ENCODE results near the gene CDKN2AIPNL.

CDKN2AIPNL gene

GRCh38 chr5:134420343-134420742 is 8.7 kb upstream of the CDKN2AIPNL start:
- no peaks in the 10 kb centered on the region for H3K27me3 ChIP-seq (ENCODE audit: control insufficient read depth, insufficient read depth, low read length)
- no peak overlapping the region for H3K4me3 ChIP-seq (ENCODE audit: low read length)
- H3K4me1 ChIP-seq (ENCODE audit: control insufficient read depth, insufficient read depth, low read length) = no peaks in the 10 kb centered on the region
- H3K9me3 ChIP-seq (replicated peaks; ENCODE audit: low read length) = no peaks in the 10 kb centered on the region
- H3K9ac ChIP-seq (ENCODE audit: low read depth, low read length) = no peak overlapping the region
- H3K36me3 ChIP-seq (ENCODE audit: insufficient read depth, low read length) = no peaks in the 10 kb centered on the region
- H3K4me2 ChIP-seq (ENCODE audit: low read length) = no peak overlapping the region

GRCh38 chr5:134418958-134419357 is 7.3 kb upstream of the CDKN2AIPNL start:
- Histone ChIP-seq H3K9me3 (replicated peaks; ENCODE audit: low read length) (no peaks in the 10 kb centered on the region), H3K9ac (ENCODE audit: low read depth, low read length) (no peak overlapping the region), H3K4me1 (ENCODE audit: control insufficient read depth, insufficient read depth, low read length) (no peaks in the 10 kb centered on the region), H3K36me3 (ENCODE audit: insufficient read depth, low read length) (no peaks in the 10 kb centered on the region), H3K27me3 (ENCODE audit: control insufficient read depth, insufficient read depth, low read length) (no peaks in the 10 kb centered on the region), H3K4me3 (ENCODE audit: low read length) (no peak overlapping the region), H3K4me2 (ENCODE audit: low read length) (no peak overlapping the region)

- no peak overlapping the region for H3K4me3 ChIP-seq (ENCODE audit: low read length)
- H3K9ac ChIP-seq (ENCODE audit: low read depth, low read length) = no peak overlapping the region
- no peak overlapping the region for H3K4me2 ChIP-seq (ENCODE audit: low read length)
- no peaks in the 10 kb centered on the region for H3K9me3 ChIP-seq (replicated peaks; ENCODE audit: low read length)
- H3K27me3 ChIP-seq (ENCODE audit: control insufficient read depth, insufficient read depth, low read length) = no peaks in the 10 kb centered on the region
- no peaks in the 10 kb centered on the region for H3K4me1 ChIP-seq (ENCODE audit: control insufficient read depth, insufficient read depth, low read length)
- no peaks in the 10 kb centered on the region for H3K36me3 ChIP-seq (ENCODE audit: insufficient read depth, low read length)
Observed at GRCh38 chr5:134417707-134418106, 6.0 kb upstream of the CDKN2AIPNL start.

GRCh38 chr5:134413046-134413445 is 1.4 kb upstream of the CDKN2AIPNL start:
- Histone ChIP-seq H3K4me1 (ENCODE audit: control insufficient read depth, insufficient read depth, low read length) (peaks cover 13% of the 10 kb centered on the region), H3K4me3 (ENCODE audit: low read length) (no peak overlapping the region), H3K36me3 (ENCODE audit: insufficient read depth, low read length) (no peaks in the 10 kb centered on the region), H3K9ac (ENCODE audit: low read depth, low read length) (no peak overlapping the region), H3K9me3 (replicated peaks; ENCODE audit: low read length) (no peaks in the 10 kb centered on the region), H3K27me3 (ENCODE audit: control insufficient read depth, insufficient read depth, low read length) (no peaks in the 10 kb centered on the region), H3K4me2 (ENCODE audit: low read length) (no peak overlapping the region)

- Histone ChIP-seq H3K4me1 (ENCODE audit: control insufficient read depth, insufficient read depth, low read length) (peaks cover 13% of the 10 kb centered on the region), H3K4me2 (ENCODE audit: low read length) (peak overlapping the region; percentile 95), H3K9me3 (replicated peaks; ENCODE audit: low read length) (no peaks in the 10 kb centered on the region), H3K36me3 (ENCODE audit: insufficient read depth, low read length) (no peaks in the 10 kb centered on the region), H3K4me3 (ENCODE audit: low read length) (peak overlapping the region; percentile 86), H3K27me3 (ENCODE audit: control insufficient read depth, insufficient read depth, low read length) (no peaks in the 10 kb centered on the region), H3K9ac (ENCODE audit: low read depth, low read length) (peak overlapping the region; percentile 89)
Observed at GRCh38 chr5:134411228-134411545, 494 bp downstream of the CDKN2AIPNL start.

GRCh38 chr5:134410822-134411221 is 859 bp downstream of the CDKN2AIPNL start:
- Histone ChIP-seq H3K4me1 (ENCODE audit: control insufficient read depth, insufficient read depth, low read length) (peaks cover 13% of the 10 kb centered on the region), H3K4me3 (ENCODE audit: low read length) (peak overlapping the region; percentile 86), H3K27me3 (ENCODE audit: control insufficient read depth, insufficient read depth, low read length) (no peaks in the 10 kb centered on the region), H3K9ac (ENCODE audit: low read depth, low read length) (peak overlapping the region; percentile 89), H3K4me2 (ENCODE audit: low read length) (peak overlapping the region; percentile 95), H3K36me3 (ENCODE audit: insufficient read depth, low read length) (no peaks in the 10 kb centered on the region), H3K9me3 (replicated peaks; ENCODE audit: low read length) (no peaks in the 10 kb centered on the region)

- H3K9ac ChIP-seq (ENCODE audit: low read depth, low read length) = no peak overlapping the region
- H3K36me3 ChIP-seq (ENCODE audit: insufficient read depth, low read length) = no peaks in the 10 kb centered on the region
- no peak overlapping the region for H3K4me2 ChIP-seq (ENCODE audit: low read length)
- no peaks in the 10 kb centered on the region for H3K27me3 ChIP-seq (ENCODE audit: control insufficient read depth, insufficient read depth, low read length)
- peaks cover 13% of the 10 kb centered on the region for H3K4me1 ChIP-seq (ENCODE audit: control insufficient read depth, insufficient read depth, low read length)
- no peaks in the 10 kb centered on the region for H3K9me3 ChIP-seq (replicated peaks; ENCODE audit: low read length)
- H3K4me3 ChIP-seq (ENCODE audit: low read length) = no peak overlapping the region
Observed at GRCh38 chr5:134409321-134409720, 2.4 kb downstream of the CDKN2AIPNL start.

- H3K9ac ChIP-seq (ENCODE audit: low read depth, low read length) = no peak overlapping the region
- H3K27me3 ChIP-seq (ENCODE audit: control insufficient read depth, insufficient read depth, low read length) = no peaks in the 10 kb centered on the region
- peaks cover 7% of the 10 kb centered on the region for H3K4me1 ChIP-seq (ENCODE audit: control insufficient read depth, insufficient read depth, low read length)
- H3K36me3 ChIP-seq (ENCODE audit: insufficient read depth, low read length) = peaks cover 4% of the 10 kb centered on the region
- no peaks in the 10 kb centered on the region for H3K9me3 ChIP-seq (replicated peaks; ENCODE audit: low read length)
- no peak overlapping the region for H3K4me3 ChIP-seq (ENCODE audit: low read length)
- H3K4me2 ChIP-seq (ENCODE audit: low read length) = no peak overlapping the region
Observed at GRCh38 chr5:134406390-134406789, 5.3 kb downstream of the CDKN2AIPNL start.

GRCh38 chr5:134403951-134404350 is 7.7 kb downstream of the CDKN2AIPNL start:
- Histone ChIP-seq H3K4me1 (ENCODE audit: control insufficient read depth, insufficient read depth, low read length) (no peaks in the 10 kb centered on the region), H3K4me2 (ENCODE audit: low read length) (no peak overlapping the region), H3K9me3 (replicated peaks; ENCODE audit: low read length) (no peaks in the 10 kb centered on the region), H3K36me3 (ENCODE audit: insufficient read depth, low read length) (peaks cover 11% of the 10 kb centered on the region), H3K4me3 (ENCODE audit: low read length) (no peak overlapping the region), H3K9ac (ENCODE audit: low read depth, low read length) (no peak overlapping the region), H3K27me3 (ENCODE audit: control insufficient read depth, insufficient read depth, low read length) (no peaks in the 10 kb centered on the region)

GRCh38 chr5:134398609-134399155 is 13.0 kb downstream of the CDKN2AIPNL start:
- Histone ChIP-seq H3K4me2 (ENCODE audit: low read length) (no peak overlapping the region), H3K4me3 (ENCODE audit: low read length) (no peak overlapping the region), H3K27me3 (ENCODE audit: control insufficient read depth, insufficient read depth, low read length) (no peaks in the 10 kb centered on the region), H3K4me1 (ENCODE audit: control insufficient read depth, insufficient read depth, low read length) (no peaks in the 10 kb centered on the region), H3K9ac (ENCODE audit: low read depth, low read length) (no peak overlapping the region), H3K36me3 (ENCODE audit: insufficient read depth, low read length) (peaks cover 50% of the 10 kb centered on the region), H3K9me3 (replicated peaks; ENCODE audit: low read length) (no peaks in the 10 kb centered on the region)

GRCh38 chr5:134397196-134397595 is 14.5 kb downstream of the CDKN2AIPNL start:
- Histone ChIP-seq H3K4me3 (ENCODE audit: low read length) (no peak overlapping the region), H3K4me2 (ENCODE audit: low read length) (no peak overlapping the region), H3K36me3 (ENCODE audit: insufficient read depth, low read length) (peaks cover 63% of the 10 kb centered on the region), H3K27me3 (ENCODE audit: control insufficient read depth, insufficient read depth, low read length) (no peaks in the 10 kb centered on the region), H3K9me3 (replicated peaks; ENCODE audit: low read length) (no peaks in the 10 kb centered on the region), H3K4me1 (ENCODE audit: control insufficient read depth, insufficient read depth, low read length) (peaks cover 3% of the 10 kb centered on the region), H3K9ac (ENCODE audit: low read depth, low read length) (no peak overlapping the region)

GRCh38 chr5:134396274-134396673 is 15.4 kb downstream of the CDKN2AIPNL start:
- H3K9me3 ChIP-seq (replicated peaks; ENCODE audit: low read length) = no peaks in the 10 kb centered on the region
- H3K9ac ChIP-seq (ENCODE audit: low read depth, low read length) = no peak overlapping the region
- H3K4me1 ChIP-seq (ENCODE audit: control insufficient read depth, insufficient read depth, low read length) = peaks cover 6% of the 10 kb centered on the region
- no peak overlapping the region for H3K4me2 ChIP-seq (ENCODE audit: low read length)
- peaks cover 67% of the 10 kb centered on the region for H3K36me3 ChIP-seq (ENCODE audit: insufficient read depth, low read length)
- H3K4me3 ChIP-seq (ENCODE audit: low read length) = no peak overlapping the region
- no peaks in the 10 kb centered on the region for H3K27me3 ChIP-seq (ENCODE audit: control insufficient read depth, insufficient read depth, low read length)
